Lung (tissue), 12 donors: ENCODE results near the gene CCHCR1. TPM values are rescaled to one million over a fixed set of nuclear protein-coding genes. Genes with fewer than 3 reads are reported as not detected.

ENCODE experiments used
- ATAC-seq: fragments of 200-7000 bp; cut with Tn5 transposase; one replicate; pipeline ENCODE4 v1.9.1; 2020; ENCODE audit warnings: moderate number of reproducible peaks; ENCODE audit not compliant: insufficient read depth, low FRiP score
- DNase-seq, 3 donors: peaks; one replicate each; pipeline ENCODE4 v3.0.0-alpha.2; 2013 to 2017
- H3K27ac ChIP-seq, 2 donors: one replicate each; pipeline ENCODE4 v1.5.1; 2013; ENCODE audit warnings: mild to moderate bottlenecking in 2 of 2, moderate library complexity in 2 of 2, control low read depth in 1 of 2, inconsistent platforms in 1 of 2, low read depth in 1 of 2, low read length in 1 of 2
- H3K27me3 ChIP-seq, 3 donors: one replicate each; pipeline ENCODE4 v1.5.1; 2013; ENCODE audit warnings: low read length in 2 of 3; ENCODE audit not compliant: control insufficient read depth in 3 of 3, insufficient read depth in 3 of 3
- H3K36me3 ChIP-seq, 4 donors: one replicate each; pipeline ENCODE4 v1.5.1; 2013; ENCODE audit warnings: low read length in 4 of 4, mild to moderate bottlenecking in 1 of 4, moderate library complexity in 1 of 4; ENCODE audit not compliant: control insufficient read depth in 4 of 4, insufficient read depth in 4 of 4
- H3K4me1 ChIP-seq, 5 donors: one replicate each; pipeline ENCODE4 v1.5.1; 2013; ENCODE audit warnings: low read length in 5 of 5, mild to moderate bottlenecking in 2 of 5, moderate library complexity in 1 of 5; ENCODE audit not compliant: control insufficient read depth in 5 of 5, insufficient read depth in 5 of 5
- H3K4me3 ChIP-seq: one replicate; pipeline ENCODE4 v1.5.1; 2013; ENCODE audit warnings: mild to moderate bottlenecking, control low read depth, moderate library complexity
- H3K9ac ChIP-seq, 2 donors: one replicate each; pipeline ENCODE4 v1.5.1; 2013; ENCODE audit warnings: low read length in 2 of 2, control low read depth in 1 of 2; ENCODE audit not compliant: insufficient read depth in 1 of 2
- H3K9me3 ChIP-seq, 4 donors: one replicate each; pipeline ENCODE4 v1.5.1; 2013; ENCODE audit warnings: low read length in 3 of 4, mild to moderate bottlenecking in 1 of 4, moderate library complexity in 1 of 4; ENCODE audit not compliant: control insufficient read depth in 4 of 4, insufficient read depth in 3 of 4
- CTCF ChIP-seq: IDR thresholded peaks from 2 replicates; pipeline ENCODE4 v1.5.1; 2012; ENCODE audit warnings: mild to moderate bottlenecking; ENCODE audit errors: control extremely low read depth, extremely low read depth
- WGBS, 2 donors: extraction: QIAGEN DNeasy Blood & Tissue Kit; methylation state at CpG; one replicate each; pipeline ENCODE4 v1.1.7; 2013; 5-methylcytosine and 5-hydroxymethylcytosine counted together
- polyA plus RNA-seq, 2 donors: library from polyadenylated mRNA; stranded (reverse); fragments of 200-250 nt; gene quantifications; one replicate each; pipeline ENCODE4 v1.2.1, GENCODE V29; 2013
- total RNA-seq, 2 donors: library from RNA; depleted of rRNA in 1 of 2; stranded (reverse); fragments of >200 nt in 1 of 2; gene quantifications; one replicate each; pipeline ENCODE4 v1.2.1, GENCODE V29; 2014 to 2021
- donor health status: control.
- donor health status: control.
- donor health status: Bipolar disorder and iron deficiency.
- donor health status: healthy.
- donor health status: DM: yes; HTN: yes; CAD: no.

Gene CCHCR1
- total and polyA plus RNA-seq, 4 donors = 11.0 to 32.8 (median 17.2) TPM

GRCh38 chr6:31158863-31159855 is 1.6 kb upstream of the CCHCR1 start:
- H3K27me3 ChIP-seq = no peaks in the 10 kb centered on the region
- DNase-seq (no peak), ATAC-seq (no peak)
- TF ChIP-seq CTCF = no peak
- H3K4me1 ChIP-seq = peaks cover 3 to 21% (median 9%) of the 10 kb centered on the region in 5 donors
- no peaks in the 10 kb centered on the region for H3K9me3 ChIP-seq
- H3K9ac ChIP-seq = peak overlapping the region; percentile 6 to 23
- peaks cover 0 to 15% (median 10%) of the 10 kb centered on the region in 4 donors for H3K36me3 ChIP-seq
- no peak overlapping the region for H3K27ac ChIP-seq
- peak overlapping the region; percentile 77 for H3K4me3 ChIP-seq
- 17 to 25% methylated on average over 35 of the region's 35 CpGs for WGBS, 2 donors

GRCh38 chr6:31158140-31158862 is 699 bp upstream of the CCHCR1 start, which contains the start of gene TCF19:
TSS of gene TCF19 (plus strand) at chr6:31158589. CDS start at chr6:31159470, 881 bp downstream.
- WGBS, 2 donors = 0% methylated on average over 65 of the region's 65 CpGs
- H3K9ac ChIP-seq = peak within 1 kb of the TSS; percentile 63 to 88
- peaks cover 3 to 21% (median 9%) of the 10 kb centered on the region in 5 donors for H3K4me1 ChIP-seq
- H3K4me3 ChIP-seq = peak within 1 kb of the TSS; percentile 77
- H3K27me3 ChIP-seq = no peaks in the 10 kb centered on the region
- DNase-seq (peak; percentile 100), ATAC-seq (peak; percentile 97)
- peak within 1 kb of the TSS; percentile 12 to 65 for H3K27ac ChIP-seq
- H3K9me3 ChIP-seq = no peaks in the 10 kb centered on the region
- no peak for TF ChIP-seq CTCF
- H3K36me3 ChIP-seq = peaks cover 0 to 12% (median 10%) of the 10 kb centered on the region in 4 donors

GRCh38 chr6:31156641-31157040 is 961 bp downstream of the CCHCR1 start:
- no peaks in the 10 kb centered on the region for H3K9me3 ChIP-seq
- H3K4me1 ChIP-seq = peaks cover 3 to 21% (median 9%) of the 10 kb centered on the region in 5 donors
- no peak for ATAC-seq
- H3K36me3 ChIP-seq = peaks cover 0 to 7% (median 3%) of the 10 kb centered on the region in 4 donors
- H3K9ac ChIP-seq = no peak overlapping the region
- DNase-seq = no peak
- TF ChIP-seq CTCF = no peak
- no peaks in the 10 kb centered on the region for H3K27me3 ChIP-seq
- WGBS, 2 donors = 94 to 97% methylated on average over 7 of the region's 7 CpGs
- no peak overlapping the region for H3K4me3 ChIP-seq
- no peak overlapping the region for H3K27ac ChIP-seq
